ENCODE data around the gene SCML1. TPM values are rescaled to one million over a fixed set of nuclear protein-coding genes. Genes with fewer than 3 reads are reported as not detected.

Gene SCML1
- total RNA-seq, 1 donor from 2014 or later: 12.3 TPM

DNA sequence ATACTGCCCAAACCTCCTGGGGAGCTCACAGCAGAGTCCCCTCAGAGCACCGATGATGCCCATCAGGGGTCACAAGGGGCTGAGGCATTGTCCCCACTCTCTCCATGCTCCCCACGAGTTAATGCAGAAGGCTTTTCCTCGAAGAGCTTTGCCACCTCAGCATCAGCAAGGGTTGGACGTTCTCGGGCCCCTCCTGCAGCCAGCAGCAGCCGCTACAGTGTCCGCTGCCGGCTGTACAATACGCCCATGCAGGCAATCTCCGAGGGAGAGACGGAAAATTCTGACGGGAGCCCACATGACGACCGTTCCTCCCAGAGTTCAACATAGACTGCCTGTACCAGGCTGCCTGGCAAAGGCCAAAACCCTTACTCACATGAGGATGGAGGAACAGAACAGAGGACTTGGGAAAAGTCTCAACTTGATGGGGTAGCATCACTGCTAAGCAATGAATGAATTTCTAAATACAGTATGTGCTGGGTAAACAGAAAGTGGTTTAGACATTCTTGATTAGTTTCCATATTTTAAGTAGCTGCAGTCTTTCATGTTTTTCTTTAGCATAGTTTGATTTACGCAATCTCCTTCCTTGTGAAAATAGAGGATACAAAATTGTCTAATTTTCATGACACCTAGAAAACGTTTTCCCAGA is 5.0 kb upstream of the SCML1 start:
- no peaks in the 10 kb centered on the region for H3K27me3 ChIP-seq
- DNase-seq: no peak
- ATAC-seq: no peak
- H3K36me3 ChIP-seq: no peaks in the 10 kb centered on the region
- H3K4me3 ChIP-seq: no peak overlapping the region
- no peaks in the 10 kb centered on the region for H3K4me1 ChIP-seq
- H3K9me3 ChIP-seq: no peaks in the 10 kb centered on the region
- intact Hi-C loops (cut with DNase I): no loop called here
- H3K27ac ChIP-seq: no peak overlapping the region
- TF ChIP-seq, protein P1, sequence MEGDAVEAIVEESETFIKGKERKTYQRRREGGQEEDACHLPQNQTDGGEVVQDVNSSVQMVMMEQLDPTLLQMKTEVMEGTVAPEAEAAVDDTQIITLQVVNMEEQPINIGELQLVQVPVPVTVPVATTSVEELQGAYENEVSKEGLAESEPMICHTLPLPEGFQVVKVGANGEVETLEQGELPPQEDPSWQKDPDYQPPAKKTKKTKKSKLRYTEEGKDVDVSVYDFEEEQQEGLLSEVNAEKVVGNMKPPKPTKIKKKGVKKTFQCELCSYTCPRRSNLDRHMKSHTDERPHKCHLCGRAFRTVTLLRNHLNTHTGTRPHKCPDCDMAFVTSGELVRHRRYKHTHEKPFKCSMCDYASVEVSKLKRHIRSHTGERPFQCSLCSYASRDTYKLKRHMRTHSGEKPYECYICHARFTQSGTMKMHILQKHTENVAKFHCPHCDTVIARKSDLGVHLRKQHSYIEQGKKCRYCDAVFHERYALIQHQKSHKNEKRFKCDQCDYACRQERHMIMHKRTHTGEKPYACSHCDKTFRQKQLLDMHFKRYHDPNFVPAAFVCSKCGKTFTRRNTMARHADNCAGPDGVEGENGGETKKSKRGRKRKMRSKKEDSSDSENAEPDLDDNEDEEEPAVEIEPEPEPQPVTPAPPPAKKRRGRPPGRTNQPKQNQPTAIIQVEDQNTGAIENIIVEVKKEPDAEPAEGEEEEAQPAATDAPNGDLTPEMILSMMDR (IDR thresholded peaks at IDR 0.05): no peak

GRCh38 chrX:17735406-17735805 is 1.9 kb upstream of the SCML1 start:
- TF ChIP-seq, protein P1 (IDR thresholded peaks at IDR 0.05): no peak
- H3K27me3 ChIP-seq: no peaks in the 10 kb centered on the region
- peak overlapping the region; percentile 65 for H3K27ac ChIP-seq
- intact Hi-C loops (cut with DNase I): no loop called here
- no peaks in the 10 kb centered on the region for H3K9me3 ChIP-seq
- no peaks in the 10 kb centered on the region for H3K36me3 ChIP-seq
- H3K4me3 ChIP-seq: no peak overlapping the region
- DNase-seq: no peak
- H3K4me1 ChIP-seq: no peaks in the 10 kb centered on the region
- ATAC-seq: no peak

- ATAC-seq (no peak), DNase-seq (no peak)
- TF ChIP-seq, protein P1 (IDR thresholded peaks at IDR 0.05): no peak
- H3K27me3 ChIP-seq: no peaks in the 10 kb centered on the region
- peak overlapping the region; percentile 44 for H3K4me3 ChIP-seq
- H3K4me1 ChIP-seq: no peaks in the 10 kb centered on the region
- peak overlapping the region; percentile 65 for H3K27ac ChIP-seq
- intact Hi-C loops (cut with DNase I): no loop called here
- no peaks in the 10 kb centered on the region for H3K9me3 ChIP-seq
- H3K36me3 ChIP-seq: no peaks in the 10 kb centered on the region
These were observed 826 bp upstream of the SCML1 start for GRCh38 chrX:17736478-17736855.

DNA sequence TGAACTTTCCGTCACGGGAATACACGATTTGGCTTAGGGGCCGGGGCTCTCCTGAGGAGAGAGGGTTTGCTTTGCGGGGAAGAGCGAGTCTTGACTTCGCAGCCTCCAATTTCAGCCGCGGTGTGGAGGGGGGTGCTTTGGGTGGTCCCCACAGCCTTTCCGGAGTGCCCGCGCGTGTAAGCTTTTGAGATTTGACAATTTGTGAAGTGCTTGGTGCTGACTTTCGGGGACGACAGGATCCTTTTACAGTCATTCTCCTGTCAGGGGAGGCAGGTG is 355 bp downstream of the SCML1 start:
- ATAC-seq: no peak
- Histone ChIP-seq H3K27ac (peak overlapping the region; percentile 90), H3K4me1 (no peaks in the 10 kb centered on the region), H3K9me3 (no peaks in the 10 kb centered on the region), H3K4me3 (peak overlapping the region; percentile 66), H3K27me3 (no peaks in the 10 kb centered on the region), H3K36me3 (no peaks in the 10 kb centered on the region)
- intact Hi-C loops (cut with DNase I): no loop called here
- TF ChIP-seq, protein P1 (IDR thresholded peaks at IDR 0.05): no peak
- no peak for DNase-seq

- ATAC-seq (peak; percentile 48), DNase-seq (peak; percentile 74)
- no peaks in the 10 kb centered on the region for H3K27me3 ChIP-seq
- H3K27ac ChIP-seq: peak overlapping the region; percentile 90
- peak overlapping the region; percentile 66 for H3K4me3 ChIP-seq
- H3K4me1 ChIP-seq: no peaks in the 10 kb centered on the region
- H3K9me3 ChIP-seq: no peaks in the 10 kb centered on the region
- intact Hi-C loops (cut with DNase I): no loop called here
- TF ChIP-seq, protein P1 (IDR thresholded peaks at IDR 0.05): no peak
- H3K36me3 ChIP-seq: no peaks in the 10 kb centered on the region
These were observed 857 bp downstream of the SCML1 start for GRCh38 chrX:17737986-17738713.
